Esophagus muscularis mucosa (tissue), 4 donors: ENCODE results near the gene AGA. TPM values are rescaled to one million over a fixed set of nuclear protein-coding genes. Genes with fewer than 3 reads are reported as not detected.

Experiments used
- DNase-seq: peaks from one replicate; pipeline ENCODE4 v3.0.0-alpha.2; 2017; ENCODE audit errors: extremely low spot score
- H3K27ac ChIP-seq, 4 donors: fragments of 200-600 bp; sonication (generic); replicated peaks in 1 of 4; 1 replicate in 3 of 4; 2 replicates in 1 of 4; pipeline ENCODE4 v1.5.1; 2016 to 2019; ENCODE audit warnings: mild to moderate bottlenecking in 1 of 4
- H3K27me3 ChIP-seq, 4 donors: fragments of 200-600 bp; sonication (generic); one replicate each; pipeline versions ENCODE4 v1.5.1 to v1.6.0; 2016 to 2019
- H3K36me3 ChIP-seq, 4 donors: fragments of 200-600 bp; sonication (generic); one replicate each; pipeline ENCODE4 v1.5.1; 2016 to 2019
- H3K4me1 ChIP-seq, 4 donors: fragments of 200-600 bp; sonication (generic); one replicate each; pipeline ENCODE4 v1.5.1; 2016 to 2019
- H3K4me3 ChIP-seq, 4 donors: fragments of 200-600 bp; sonication (generic); 1 replicate in 2 of 4; 2 replicates in 2 of 4; pipeline ENCODE4 v1.5.1; 2016 to 2019; ENCODE audit warnings: mild to moderate bottlenecking in 4 of 4, moderate library complexity in 1 of 4
- H3K9me3 ChIP-seq, 4 donors: fragments of 200-600 bp; sonication (generic); 1 replicate in 3 of 4; 2 replicates in 1 of 4; pipeline ENCODE4 v1.5.1; 2016 to 2019
- EP300 ChIP-seq: sonication (generic); formaldehyde crosslinking; IDR thresholded peaks from one replicate; pipeline ENCODE4 v1.6.1; 2017; ENCODE audit warnings: antibody characterized with exemption
- POLR2A ChIP-seq: fragments of 450-650 bp; IDR thresholded peaks from one replicate; pipeline ENCODE4 v1.6.1; 2017; ENCODE audit warnings: antibody characterized with exemption, moderate library complexity, mild to moderate bottlenecking, low read depth
- POLR2AphosphoS5 ChIP-seq, 2 donors: sonication (generic); formaldehyde crosslinking; IDR thresholded peaks; one replicate each; pipeline ENCODE4 v1.6.1; 2017; ENCODE audit warnings: antibody characterized with exemption in 2 of 2
- WGBS: methylation state at CpG from one replicate; pipeline ENCODE4 v1.1.5; 2018; 5-methylcytosine and 5-hydroxymethylcytosine counted together
- intact Hi-C: fragments of 100-400 bp; cut with DNase I; formaldehyde crosslinking; loops from one replicate; pipeline ENCODE4 v1.15.1; 2023
- total RNA-seq, 4 donors: library from RNA; depleted of rRNA; stranded (reverse); fragments of >200 nt; gene quantifications; one replicate each; pipeline versions ENCODE4 v1.1.0 to v1.2.1, GENCODE V29; 2016
- TF ChIP-seq, protein P1 (sequence below), 3 experiments: fragments of 200-600 bp in 2 of 3; fragments of 450-650 bp in 1 of 3; sonication (generic) in 2 of 3; IDR thresholded peaks; one replicate each; pipeline ENCODE4 v1.5.1; 2017 to 2019; ENCODE audit warnings: antibody characterized with exemption in 3 of 3, mild to moderate bottlenecking in 2 of 3, moderate library complexity in 1 of 3

The AGA gene
- total RNA-seq, 4 donors from 2014 or later: 7.5 to 17.4 (median 9.7) TPM

DNA sequence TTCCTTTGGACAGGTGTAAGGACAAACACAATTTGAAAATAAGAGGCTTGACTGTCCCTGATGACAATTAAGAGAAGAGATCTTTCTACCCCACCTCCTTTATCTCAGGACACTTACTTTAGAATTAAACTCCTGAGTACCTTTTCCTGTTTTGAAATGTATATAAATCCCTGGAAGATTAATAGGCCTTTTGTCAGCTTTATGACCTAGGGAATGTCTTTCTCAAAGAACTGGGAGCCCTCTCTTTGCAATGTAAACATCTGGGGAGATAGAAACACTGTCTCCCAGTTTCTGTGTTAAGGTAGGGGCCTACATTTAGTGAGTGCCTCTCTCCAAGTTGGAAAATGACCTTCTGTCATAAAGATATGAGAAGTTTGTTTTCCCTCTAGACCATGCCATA is 31.7 kb downstream of the AGA start:
- Histone ChIP-seq H3K36me3 (no peaks in the 10 kb centered on the region), H3K27ac (no peak overlapping the region), H3K27me3 (no peaks in the 10 kb centered on the region), H3K4me1 (no peaks in the 10 kb centered on the region), H3K9me3 (peaks cover 0 to under 1% (median 0%) of the 10 kb centered on the region in 4 donors), H3K4me3 (no peak overlapping the region)
- intact Hi-C loops: no loop called here
- DNase-seq: no peak
- TF ChIP-seq EP300 (no peak), POLR2A (no peak), POLR2AphosphoS5 (IDR thresholded peaks at IDR 0.05) (no peak)
- TF ChIP-seq, protein P1, sequence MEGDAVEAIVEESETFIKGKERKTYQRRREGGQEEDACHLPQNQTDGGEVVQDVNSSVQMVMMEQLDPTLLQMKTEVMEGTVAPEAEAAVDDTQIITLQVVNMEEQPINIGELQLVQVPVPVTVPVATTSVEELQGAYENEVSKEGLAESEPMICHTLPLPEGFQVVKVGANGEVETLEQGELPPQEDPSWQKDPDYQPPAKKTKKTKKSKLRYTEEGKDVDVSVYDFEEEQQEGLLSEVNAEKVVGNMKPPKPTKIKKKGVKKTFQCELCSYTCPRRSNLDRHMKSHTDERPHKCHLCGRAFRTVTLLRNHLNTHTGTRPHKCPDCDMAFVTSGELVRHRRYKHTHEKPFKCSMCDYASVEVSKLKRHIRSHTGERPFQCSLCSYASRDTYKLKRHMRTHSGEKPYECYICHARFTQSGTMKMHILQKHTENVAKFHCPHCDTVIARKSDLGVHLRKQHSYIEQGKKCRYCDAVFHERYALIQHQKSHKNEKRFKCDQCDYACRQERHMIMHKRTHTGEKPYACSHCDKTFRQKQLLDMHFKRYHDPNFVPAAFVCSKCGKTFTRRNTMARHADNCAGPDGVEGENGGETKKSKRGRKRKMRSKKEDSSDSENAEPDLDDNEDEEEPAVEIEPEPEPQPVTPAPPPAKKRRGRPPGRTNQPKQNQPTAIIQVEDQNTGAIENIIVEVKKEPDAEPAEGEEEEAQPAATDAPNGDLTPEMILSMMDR (IDR thresholded peaks at IDR 0.05): no peak

DNA sequence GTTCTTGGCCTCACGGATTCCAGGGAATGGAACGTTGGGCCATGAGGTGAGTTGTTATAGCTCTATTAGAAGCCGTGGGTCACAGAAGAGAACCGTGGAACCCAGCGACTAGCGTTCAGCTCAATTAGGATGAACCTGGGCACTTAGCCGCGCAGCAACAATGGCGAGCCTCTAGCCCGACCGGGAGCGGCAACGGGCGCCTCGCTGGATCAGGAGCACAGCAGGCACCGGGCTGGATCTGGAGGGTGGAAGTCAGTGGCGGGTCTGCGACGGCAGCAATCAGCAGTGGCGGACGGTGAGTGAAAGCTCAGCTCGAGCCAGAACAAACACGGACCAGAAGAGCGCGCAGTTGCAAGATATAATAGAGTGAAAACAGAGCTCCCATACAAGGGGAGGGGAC is 34.2 kb downstream of the AGA start:
- TF ChIP-seq POLR2AphosphoS5 (IDR thresholded peaks at IDR 0.05) (no peak), POLR2A (no peak), EP300 (no peak)
- TF ChIP-seq, protein P1 (IDR thresholded peaks at IDR 0.05): no peak
- H3K9me3 ChIP-seq: no peaks in the 10 kb centered on the region
- no peak for DNase-seq
- no peak overlapping the region for H3K4me3 ChIP-seq
- intact Hi-C loops: no loop called here
- no peaks in the 10 kb centered on the region for H3K36me3 ChIP-seq
- no peak overlapping the region for H3K27ac ChIP-seq
- H3K4me1 ChIP-seq: no peaks in the 10 kb centered on the region
- WGBS: 95% methylated on average over 25 of the region's 25 CpGs
- no peaks in the 10 kb centered on the region for H3K27me3 ChIP-seq

- Histone ChIP-seq H3K4me3 (no peak overlapping the region), H3K27me3 (no peaks in the 10 kb centered on the region), H3K9me3 (no peaks in the 10 kb centered on the region), H3K4me1 (no peaks in the 10 kb centered on the region), H3K36me3 (no peaks in the 10 kb centered on the region), H3K27ac (no peak overlapping the region)
- no peak for TF ChIP-seq POLR2AphosphoS5 (IDR thresholded peaks at IDR 0.05)
- intact Hi-C loops: no loop called here
- DNase-seq: no peak
- WGBS: 38% methylated on average over 2 of the region's 2 CpGs
Observed at GRCh38 chr4:177405508-177405907, 36.7 kb downstream of the AGA start.

DNA sequence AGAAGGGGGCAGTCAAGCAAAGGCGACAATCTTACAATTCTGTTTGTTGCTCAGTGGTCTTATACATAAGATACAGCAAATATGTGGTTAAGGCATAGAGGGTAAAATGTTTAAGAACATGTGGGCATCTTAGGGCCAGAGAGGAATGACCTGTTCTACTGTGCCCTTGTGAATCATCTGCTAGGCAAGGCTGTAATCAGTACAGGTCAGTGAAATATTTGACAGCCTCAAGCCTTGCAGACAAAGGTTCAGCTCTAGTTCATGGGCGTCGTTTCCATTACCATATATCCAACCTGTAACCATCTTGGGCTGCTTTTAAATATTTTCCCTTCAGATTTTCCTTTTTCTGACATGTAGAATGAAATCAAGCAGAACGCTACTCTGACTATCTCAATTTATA is 37.3 kb downstream of the AGA start:
- WGBS: 82% methylated on average over 4 of the region's 4 CpGs
- Histone ChIP-seq H3K27ac (no peak overlapping the region), H3K4me1 (no peaks in the 10 kb centered on the region), H3K9me3 (no peaks in the 10 kb centered on the region), H3K36me3 (no peaks in the 10 kb centered on the region), H3K4me3 (no peak overlapping the region), H3K27me3 (no peaks in the 10 kb centered on the region)
- no peak for DNase-seq
- intact Hi-C loops: no loop called here
- no peak for TF ChIP-seq EP300
- TF ChIP-seq POLR2AphosphoS5 (IDR thresholded peaks at IDR 0.05): no peak
- no peak for TF ChIP-seq POLR2A
- TF ChIP-seq, protein P1 (IDR thresholded peaks at IDR 0.05): no peak

GRCh38 chr4:177404342-177404741 is 37.9 kb downstream of the AGA start:
- intact Hi-C loops: no loop called here

More at GRCh38 chr4:177404342-177404741, 37.9 kb downstream of the AGA start:
- TF ChIP-seq POLR2A (no peak), EP300 (no peak), POLR2AphosphoS5 (IDR thresholded peaks at IDR 0.05) (no peak)
- TF ChIP-seq, protein P1 (IDR thresholded peaks at IDR 0.05): no peak
- DNase-seq: no peak
- Histone ChIP-seq H3K27me3 (no peaks in the 10 kb centered on the region), H3K4me3 (no peak overlapping the region), H3K4me1 (no peaks in the 10 kb centered on the region), H3K27ac (no peak overlapping the region), H3K9me3 (no peaks in the 10 kb centered on the region), H3K36me3 (no peaks in the 10 kb centered on the region)
- WGBS: 67% methylated on average over 3 of the region's 3 CpGs
